GM19193 (cell line): Measurements from ENCODE around the gene COL12A1.

ENCODE experiments used
- POLR2A ChIP-seq: IDR thresholded peaks from 4 replicates; pipeline ENCODE4 v1.6.1; 2011; ENCODE audit not compliant: insufficient read depth, insufficient read length; ENCODE audit errors: extremely low read depth

The COL12A1 gene

DNA sequence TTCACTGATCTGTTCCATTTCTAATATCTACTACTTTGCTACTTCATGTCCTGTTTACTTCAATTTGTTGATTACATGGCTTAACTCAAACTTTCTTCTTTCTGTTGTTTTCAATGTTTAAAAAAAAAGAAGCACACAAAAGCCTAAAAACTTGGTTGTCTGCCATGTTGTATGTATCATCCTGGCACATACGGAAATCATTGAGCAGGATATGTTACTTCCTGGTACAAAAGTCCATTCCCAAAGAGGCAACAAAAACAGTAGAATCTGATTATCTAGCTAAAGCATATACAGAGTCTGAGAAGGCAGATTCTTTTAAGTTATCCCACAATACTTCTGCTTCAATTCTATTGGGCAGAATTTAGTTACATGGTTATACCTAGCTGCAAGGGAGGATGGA lies 14.5 kb upstream of the COL12A1 start:
- no peak for TF ChIP-seq POLR2A

GRCh38 chr6:75219263-75219662 lies 13.4 kb upstream of the COL12A1 start:
- no peak for TF ChIP-seq POLR2A

- TF ChIP-seq POLR2A = no peak
Measured at GRCh38 chr6:75217193-75217592, 11.3 kb upstream of the COL12A1 start.

- no peak for TF ChIP-seq POLR2A
Measured at GRCh38 chr6:75215291-75215690, 9.4 kb upstream of the COL12A1 start.

- no peak for TF ChIP-seq POLR2A
Measured at GRCh38 chr6:75213732-75214131, 7.9 kb upstream of the COL12A1 start.

- no peak for TF ChIP-seq POLR2A
Measured at GRCh38 chr6:75213112-75213511, 7.3 kb upstream of the COL12A1 start.

DNA sequence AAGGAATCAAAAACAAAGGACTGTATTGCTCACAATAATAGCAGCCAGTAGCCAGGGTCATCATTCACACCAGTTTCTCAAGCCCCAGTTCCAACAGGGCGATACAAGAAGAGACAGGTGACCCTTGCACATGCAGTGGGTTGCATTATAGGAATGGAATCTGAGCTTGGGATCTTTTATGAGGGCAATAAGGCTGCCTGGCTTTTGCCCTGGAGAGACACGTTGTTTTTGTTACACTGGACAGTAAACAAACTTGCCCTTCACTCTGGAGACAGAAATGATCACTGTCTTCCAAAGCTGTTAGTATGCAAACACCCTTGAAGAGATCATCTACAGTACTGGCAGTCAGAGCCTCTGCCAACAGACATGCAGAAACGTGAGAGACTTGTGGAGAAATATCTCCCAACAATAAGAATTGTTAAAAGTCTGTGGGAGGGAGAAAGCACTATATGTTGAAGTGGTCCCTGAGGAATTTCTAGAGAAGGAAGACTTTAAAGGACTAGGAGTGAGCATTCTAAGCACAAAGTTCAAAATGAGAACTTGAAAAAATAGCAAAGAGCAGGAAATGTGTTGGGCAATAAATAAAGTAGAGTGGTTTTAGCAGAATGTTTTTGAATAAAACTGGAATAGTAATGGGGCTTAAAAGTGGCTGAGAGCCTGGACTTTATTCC lies 6.2 kb upstream of the COL12A1 start:
- no peak for TF ChIP-seq POLR2A

DNA sequence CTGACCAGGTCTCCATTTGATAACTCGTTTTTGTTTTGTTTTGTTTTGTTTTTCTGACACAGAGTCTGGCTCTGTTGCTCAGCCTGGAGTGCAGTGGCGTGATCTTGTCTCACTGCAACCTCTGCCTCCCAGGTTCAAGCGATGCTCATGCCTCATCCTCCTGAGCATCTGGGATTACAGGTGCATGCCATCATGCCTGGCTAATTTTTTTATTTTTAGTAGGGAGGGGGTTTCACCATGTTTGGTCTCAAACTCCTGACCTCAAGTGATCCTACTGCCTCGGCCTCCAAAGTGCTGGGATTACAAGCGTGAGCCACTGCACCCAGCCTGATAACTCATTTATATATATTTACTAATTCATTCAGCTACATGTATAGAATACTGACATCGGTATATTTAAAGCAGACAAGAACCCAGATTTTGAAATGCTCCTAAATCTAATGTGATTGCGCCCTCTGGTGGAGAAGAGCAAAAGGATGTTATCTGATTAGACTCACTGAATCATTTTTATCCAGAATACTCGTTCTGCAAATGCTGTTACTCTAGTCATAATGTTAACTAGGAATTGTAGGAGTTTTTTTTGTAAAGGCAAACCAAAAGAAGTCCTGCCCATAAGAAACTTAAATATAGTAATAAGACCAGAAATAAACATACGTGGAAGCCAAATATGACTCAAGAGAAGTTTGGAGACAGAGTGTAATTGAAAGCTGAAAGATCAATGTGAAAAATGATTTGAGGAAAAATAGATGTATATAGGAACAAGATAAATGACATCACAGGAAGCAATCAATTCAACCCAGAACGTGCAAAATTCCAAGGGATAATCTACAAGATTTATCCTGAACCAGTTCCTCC lies 5.3 kb upstream of the COL12A1 start:
- TF ChIP-seq POLR2A = no peak

DNA sequence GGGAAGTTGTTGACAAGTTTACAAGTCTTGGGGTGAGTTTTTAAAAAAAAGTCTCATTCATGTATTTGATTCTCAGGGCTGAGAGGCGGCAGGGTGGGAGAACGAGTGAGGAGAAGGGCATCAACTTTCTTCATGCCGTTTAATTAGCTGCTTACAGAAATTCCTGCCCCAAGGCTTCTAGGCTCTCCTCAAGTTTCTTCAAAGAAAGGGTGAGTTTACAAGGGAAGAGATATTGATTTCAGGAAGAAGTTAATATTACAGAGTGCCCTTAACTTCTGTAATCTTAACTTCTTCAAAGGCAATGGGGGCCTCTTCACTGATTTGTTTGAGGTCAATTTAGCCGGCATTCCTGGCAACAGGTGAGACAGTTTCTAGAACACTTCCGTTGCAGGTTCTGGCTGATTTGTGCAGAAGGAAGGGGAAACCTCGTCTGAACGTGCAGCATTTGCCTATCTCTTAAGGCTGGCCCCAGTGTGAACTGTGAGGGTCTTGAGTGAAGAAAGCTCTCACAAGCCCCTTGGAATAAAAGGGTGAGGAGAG lies 3.4 kb upstream of the COL12A1 start:
- no peak for TF ChIP-seq POLR2A

DNA sequence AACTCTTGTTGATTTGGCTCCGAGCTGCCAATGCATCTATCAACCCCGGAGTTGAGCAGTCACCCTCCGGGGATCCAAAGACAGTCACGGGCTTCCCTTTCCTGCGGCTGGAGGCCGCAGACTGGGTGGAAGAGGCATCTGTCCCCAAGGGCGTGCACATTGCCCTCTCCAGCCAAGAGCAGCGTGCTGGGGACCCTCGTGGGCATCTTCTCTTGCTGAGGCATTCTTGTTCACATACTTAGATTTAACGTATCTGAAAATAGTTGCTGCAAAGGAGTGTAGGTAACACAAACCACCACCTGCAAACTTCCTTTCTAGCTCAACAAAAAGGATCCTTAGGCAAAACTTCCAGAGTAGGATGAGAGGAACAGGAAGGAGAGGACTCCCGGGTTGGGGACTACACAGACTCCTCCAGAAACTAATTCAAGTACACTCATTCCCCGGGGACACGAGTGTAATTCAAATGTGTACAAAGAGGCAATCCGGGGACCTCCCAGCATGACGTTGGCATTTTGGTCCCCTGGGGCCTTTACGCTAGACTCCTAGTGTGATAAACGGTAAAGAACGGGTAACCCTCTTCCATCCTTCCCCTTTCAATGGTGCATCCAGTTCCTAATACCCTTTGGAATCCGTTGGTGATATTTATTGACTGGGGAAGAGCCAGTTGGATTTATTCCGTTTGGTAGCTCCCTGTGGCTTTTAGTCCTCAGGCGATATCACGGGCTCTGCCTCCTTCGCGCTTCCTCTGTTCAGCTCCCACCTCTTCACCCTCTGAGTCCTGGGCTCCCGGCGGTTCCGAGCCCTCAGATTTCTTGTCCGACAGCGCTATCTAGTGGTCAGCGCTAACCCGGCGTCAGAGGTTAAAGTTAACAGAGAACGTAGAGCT lies 2.7 kb upstream of the COL12A1 start:
- TF ChIP-seq POLR2A = no peak

DNA sequence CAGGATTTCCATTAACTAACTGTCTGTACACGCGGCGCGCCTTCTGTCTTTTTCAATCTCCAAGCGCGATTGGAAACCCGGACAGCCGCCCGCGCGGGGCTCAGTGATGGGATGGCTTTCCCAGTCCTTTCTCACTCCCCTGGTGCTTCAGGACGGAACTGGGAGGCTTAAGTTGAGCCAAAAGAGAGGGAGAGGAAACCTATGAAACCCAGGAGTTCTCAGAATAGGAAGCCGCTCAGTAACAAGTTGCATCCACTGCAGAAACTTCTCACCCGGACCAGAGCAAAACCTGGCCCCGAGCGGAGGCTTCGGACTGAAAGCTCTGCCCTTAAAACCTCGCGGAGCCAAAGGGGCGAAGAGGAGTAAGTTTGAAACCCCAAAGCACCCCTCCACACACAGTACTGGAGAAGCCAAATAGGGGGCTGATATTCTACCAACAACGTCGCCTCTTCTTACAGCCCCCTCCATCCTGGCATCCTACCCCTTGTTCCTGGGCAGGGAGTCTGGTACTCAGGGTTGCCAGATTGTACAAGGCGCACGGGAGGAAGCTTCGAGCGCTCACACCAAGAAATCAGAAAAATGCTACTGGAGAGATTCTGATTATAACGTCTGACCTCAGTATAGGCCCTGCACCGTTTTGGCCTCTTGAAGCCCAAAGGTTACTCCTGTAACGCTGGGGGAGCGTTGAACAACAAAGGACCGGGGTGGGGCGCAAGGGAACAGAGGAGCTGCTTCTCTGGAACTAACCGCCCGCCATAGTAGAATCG lies 906 bp upstream of the COL12A1 start:
- no peak for TF ChIP-seq POLR2A

DNA sequence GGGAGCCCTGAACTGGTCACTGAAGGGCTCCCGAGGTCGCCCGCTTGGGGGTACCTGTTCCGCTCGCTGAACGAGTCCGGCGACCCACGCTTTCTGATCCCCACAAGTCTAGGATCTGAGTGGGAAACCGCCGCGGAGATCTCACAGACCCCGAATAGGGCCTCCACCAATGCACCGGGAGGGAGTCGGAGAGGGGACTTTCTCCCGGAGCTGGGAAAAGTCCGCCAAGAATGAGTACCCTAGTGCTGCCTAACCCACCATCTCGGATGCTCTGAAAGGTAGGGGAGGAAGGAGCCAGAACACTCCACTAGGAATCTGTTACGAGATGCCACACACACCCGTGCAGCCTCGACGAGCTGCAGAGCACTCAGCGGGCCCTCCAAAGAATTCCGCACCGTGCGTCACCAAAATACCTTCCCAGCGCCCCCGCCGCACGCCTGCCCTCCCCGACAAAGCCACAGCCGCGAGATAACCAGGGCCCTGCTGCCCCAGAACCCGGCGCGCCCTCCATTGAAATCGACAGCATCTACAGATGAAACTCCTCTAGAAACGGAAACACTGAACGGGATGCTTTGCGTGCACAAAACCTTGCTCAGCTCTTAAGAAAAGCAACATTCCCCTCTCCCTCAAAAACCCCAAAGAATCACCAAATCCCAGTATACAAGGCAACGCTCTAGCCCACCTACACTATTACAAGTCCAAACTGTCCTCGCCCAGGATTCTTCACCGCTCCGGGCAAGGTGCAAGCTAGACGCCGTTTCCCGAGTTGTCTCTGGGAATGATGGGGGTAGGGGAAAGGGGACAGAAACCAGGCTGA lies 686 bp downstream of the COL12A1 start:
- no peak for TF ChIP-seq POLR2A

DNA sequence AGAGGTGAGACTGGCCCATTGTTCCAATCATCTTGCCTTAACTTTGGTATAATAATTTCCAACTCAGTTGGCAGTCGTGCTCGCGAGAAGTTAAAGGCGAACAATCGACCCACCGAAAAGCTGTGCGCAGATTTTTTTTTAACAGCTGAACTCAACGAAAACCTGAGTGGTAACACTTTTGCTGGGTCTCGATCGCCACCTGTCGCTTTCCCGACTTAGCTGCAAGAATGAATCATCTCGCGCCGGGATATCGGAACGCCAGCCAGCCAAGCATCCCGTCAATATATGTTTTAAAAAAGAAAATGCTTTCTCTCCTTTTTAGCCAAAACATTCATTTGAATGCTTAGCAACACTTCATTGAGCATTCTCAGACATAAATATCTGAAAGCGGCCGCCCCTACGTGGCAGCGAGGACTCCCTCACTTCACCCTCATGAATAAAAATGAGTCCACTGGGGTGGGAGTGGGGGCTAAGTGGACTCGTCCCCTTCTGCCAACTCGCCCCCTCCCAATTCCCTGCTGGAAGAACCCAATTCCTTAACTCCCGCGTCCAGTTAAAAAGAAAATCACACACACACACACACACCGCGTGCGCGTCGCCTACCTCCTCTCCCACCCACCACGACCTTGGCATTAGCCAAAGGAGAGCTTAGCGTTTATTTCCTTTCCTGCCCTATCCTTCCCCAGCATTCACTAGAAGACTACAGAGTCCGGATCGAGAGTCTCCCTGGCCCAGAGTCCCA lies 1.5 kb downstream of the COL12A1 start:
- no peak for TF ChIP-seq POLR2A
